Chondrocyte (in vitro differentiated cells): ENCODE results near the gene PPAT. TPM values are rescaled to one million over a fixed set of nuclear protein-coding genes. Genes with fewer than 3 reads are reported as not detected.

Experiments
- DNase-seq: peaks from one replicate; pipeline ENCODE4 v3.0.0; 2021; ENCODE audit warnings: mixed read lengths, low spot score
- H3K27ac Mint-ChIP-seq: one replicate; pipeline ENCODE4 v1.8.0; 2021; ENCODE audit warnings: mild to moderate bottlenecking, moderate library complexity, mixed read lengths; ENCODE audit not compliant: unreplicated experiment
- H3K27me3 Mint-ChIP-seq: 2 replicates; pipeline ENCODE4 v1.8.0; 2021; ENCODE audit warnings: low read depth, mixed read lengths
- H3K36me3 Mint-ChIP-seq: 2 replicates; pipeline ENCODE4 v1.8.0; 2021; ENCODE audit warnings: low read depth, mixed read lengths
- H3K4me1 Mint-ChIP-seq: 2 replicates; pipeline ENCODE4 v1.8.0; 2021; ENCODE audit warnings: low read depth, mild to moderate bottlenecking, mixed read lengths
- H3K4me3 Mint-ChIP-seq: one replicate; pipeline ENCODE4 v1.8.0; 2021; ENCODE audit warnings: mild to moderate bottlenecking, moderate library complexity, mixed read lengths; ENCODE audit not compliant: unreplicated experiment
- H3K9me3 Mint-ChIP-seq: 2 replicates; pipeline ENCODE4 v1.8.0; 2021; ENCODE audit warnings: low read depth, mixed read lengths
- CTCF ChIP-seq: fragments of 200-600 bp; sonication (generic); IDR thresholded peaks from 2 replicates; pipeline ENCODE4 v1.5.0; 2021; ENCODE audit warnings: antibody characterized with exemption, mild to moderate bottlenecking, moderate library complexity
- total RNA-seq: library from RNA; stranded (reverse); gene quantifications from 3 replicates; pipeline ENCODE4 v1.2.1, GENCODE V29; 2021

PPAT gene
- total RNA-seq, 1 donor from 2014 or later = 12.2 TPM

DNA sequence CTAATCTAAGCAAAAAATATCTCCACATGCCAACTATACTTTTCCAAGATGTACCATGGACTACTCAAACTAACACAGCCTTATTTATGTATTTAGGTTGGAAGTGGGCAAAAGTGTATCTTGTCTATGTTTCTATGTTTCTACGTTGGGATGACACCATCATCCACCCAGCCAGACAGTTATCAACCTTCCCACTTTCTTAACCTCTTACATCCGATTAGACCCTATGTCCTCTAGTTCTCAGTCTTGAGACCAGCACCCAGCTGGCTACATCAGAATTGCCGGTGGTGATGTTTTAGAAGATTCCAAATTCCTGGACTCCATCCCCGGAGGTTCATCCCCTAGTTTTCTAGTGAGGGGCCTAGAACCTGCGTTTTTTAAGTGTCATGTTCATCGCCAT is 47.1 kb downstream of the PPAT start:
- peak overlapping the region; percentile 82 for H3K4me3 Mint-ChIP-seq
- no peak for TF ChIP-seq CTCF
- no peak for DNase-seq
- H3K36me3 Mint-ChIP-seq = no peaks in the 10 kb centered on the region
- no peaks in the 10 kb centered on the region for H3K9me3 Mint-ChIP-seq
- no peaks in the 10 kb centered on the region for H3K27me3 Mint-ChIP-seq
- peaks cover 28% of the 10 kb centered on the region for H3K4me1 Mint-ChIP-seq
- H3K27ac Mint-ChIP-seq = peak overlapping the region; percentile 96

GRCh38 chr4:56387023-56388001 is 48.1 kb downstream of the PPAT start, which contains the start of gene AASDH:
Gene AASDH (minus strand): TSS chr4:56387491. CDS start chr4:56384299, 3,192 bp downstream.
- Mint-ChIP-seq H3K4me3 (peak within 1 kb of the TSS; percentile 82), H3K36me3 (no peaks in the 10 kb centered on the region), H3K9me3 (no peaks in the 10 kb centered on the region), H3K27me3 (no peaks in the 10 kb centered on the region), H3K4me1 (peaks cover 28% of the 10 kb centered on the region), H3K27ac (peak within 1 kb of the TSS; percentile 96)
- peak; percentile 96 for DNase-seq
- no peak for TF ChIP-seq CTCF

- no peak for TF ChIP-seq CTCF
- H3K27ac Mint-ChIP-seq = peak overlapping the region; percentile 96
- peak overlapping the region; percentile 82 for H3K4me3 Mint-ChIP-seq
- no peaks in the 10 kb centered on the region for H3K9me3 Mint-ChIP-seq
- H3K27me3 Mint-ChIP-seq = no peaks in the 10 kb centered on the region
- peaks cover 28% of the 10 kb centered on the region for H3K4me1 Mint-ChIP-seq
- no peaks in the 10 kb centered on the region for H3K36me3 Mint-ChIP-seq
- DNase-seq = no peak
These were observed 49.3 kb downstream of the PPAT start for GRCh38 chr4:56386091-56386490.

DNA sequence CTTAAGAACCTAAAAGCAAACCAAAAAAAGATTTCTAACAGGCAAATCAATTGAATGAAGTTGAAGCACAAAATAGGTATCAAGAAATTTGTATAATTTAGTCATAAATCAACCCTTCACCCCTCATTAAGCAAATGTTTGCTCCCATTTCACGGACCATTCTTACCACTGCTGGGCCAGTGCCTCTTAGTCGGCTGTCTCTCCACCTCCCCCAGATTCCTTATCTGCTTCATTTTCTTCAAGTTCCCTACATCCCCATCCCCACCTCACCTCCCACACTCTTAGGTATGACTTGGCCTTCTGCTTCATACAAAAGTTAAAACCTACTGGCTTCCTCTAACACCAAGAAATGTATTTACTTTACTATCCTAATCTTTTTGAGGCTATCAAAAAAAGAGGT is 60.0 kb downstream of the PPAT start:
- no peak for TF ChIP-seq CTCF
- Mint-ChIP-seq H3K36me3 (peaks cover 3% of the 10 kb centered on the region), H3K27ac (no peak overlapping the region), H3K4me1 (no peaks in the 10 kb centered on the region), H3K4me3 (no peak overlapping the region), H3K9me3 (no peaks in the 10 kb centered on the region), H3K27me3 (no peaks in the 10 kb centered on the region)
- DNase-seq = no peak

GRCh38 chr4:56374956-56375355 is 60.5 kb downstream of the PPAT start:
- H3K27me3 Mint-ChIP-seq = no peaks in the 10 kb centered on the region
- H3K4me1 Mint-ChIP-seq = no peaks in the 10 kb centered on the region
- peaks cover 6% of the 10 kb centered on the region for H3K36me3 Mint-ChIP-seq
- H3K27ac Mint-ChIP-seq = no peak overlapping the region
- H3K9me3 Mint-ChIP-seq = no peaks in the 10 kb centered on the region
- DNase-seq = no peak
- H3K4me3 Mint-ChIP-seq = no peak overlapping the region
- no peak for TF ChIP-seq CTCF
